NCI-H1436 (cell line): Measurements from ENCODE around the gene PRDX5.
A peak's percentile ranks its signal among the peaks of the same experiment; 100 is the strongest.

Source experiments
- DNase-seq: peaks from one replicate; lab custom pipeline; 2025; lab: John Stamatoyannopoulos, UW

Gene PRDX5

DNA sequence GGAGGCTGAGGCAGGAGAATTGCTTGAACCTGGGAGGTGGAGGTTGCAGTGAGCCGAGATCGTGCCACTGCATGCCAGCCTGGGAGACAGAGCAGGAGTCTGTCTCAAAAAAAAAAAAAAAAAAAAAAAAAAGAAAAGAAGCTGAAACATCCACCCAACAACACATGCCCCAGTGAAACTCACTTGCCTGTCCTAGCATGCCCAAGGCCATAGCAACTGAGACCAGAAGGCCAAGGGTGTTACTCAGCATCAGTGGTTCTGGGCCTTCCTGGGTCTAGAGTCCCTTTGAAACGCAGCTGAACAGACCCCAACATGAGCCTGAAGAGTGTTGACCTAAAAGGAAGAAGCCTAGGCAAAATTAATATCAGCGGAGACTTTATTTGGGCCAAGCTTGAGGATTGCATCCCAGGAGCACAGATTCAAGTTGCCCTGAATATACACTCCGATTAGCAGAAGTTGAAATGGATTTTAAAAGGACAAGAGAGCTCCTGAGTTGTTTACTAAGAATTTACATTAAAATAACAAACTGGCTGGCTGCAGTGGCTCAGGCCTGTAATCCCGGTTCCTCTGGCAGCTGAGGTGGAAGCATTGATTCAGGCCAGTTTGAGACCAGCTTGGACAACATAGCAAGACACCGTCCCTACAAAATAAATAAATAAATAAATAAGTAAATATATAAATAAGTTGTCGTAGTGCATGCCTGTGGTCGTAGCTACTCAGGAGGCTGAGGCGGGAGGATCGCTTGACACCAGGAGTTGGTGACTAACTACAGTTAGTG is 7.0 kb downstream of the PRDX5 start:
- no peak for DNase-seq

DNA sequence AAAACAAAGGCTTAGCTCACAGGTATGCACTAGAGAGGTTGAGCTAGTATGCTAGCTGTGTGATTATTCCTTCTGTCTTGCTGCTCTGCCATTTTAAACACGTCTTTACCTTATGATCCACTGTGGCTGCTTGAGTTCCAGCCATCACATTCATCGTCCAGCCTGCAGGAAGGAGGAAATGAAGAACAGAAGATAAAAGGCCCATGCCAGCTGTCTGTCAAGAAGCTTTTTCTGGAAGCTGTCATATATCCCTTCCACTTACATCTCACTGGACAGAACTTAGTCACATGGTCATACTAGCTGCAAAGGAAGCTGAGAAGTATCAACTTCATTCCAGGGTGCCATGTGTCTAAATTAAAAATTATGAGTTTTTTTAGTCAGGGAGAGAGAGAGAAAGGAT is 9.5 kb downstream of the PRDX5 start:
- no peak for DNase-seq

GRCh38 chr11:64327993-64328392 is 10.1 kb downstream of the PRDX5 start:
- no peak for DNase-seq

GRCh38 chr11:64330888-64331287 is 13.0 kb downstream of the PRDX5 start:
- DNase-seq: no peak

DNA sequence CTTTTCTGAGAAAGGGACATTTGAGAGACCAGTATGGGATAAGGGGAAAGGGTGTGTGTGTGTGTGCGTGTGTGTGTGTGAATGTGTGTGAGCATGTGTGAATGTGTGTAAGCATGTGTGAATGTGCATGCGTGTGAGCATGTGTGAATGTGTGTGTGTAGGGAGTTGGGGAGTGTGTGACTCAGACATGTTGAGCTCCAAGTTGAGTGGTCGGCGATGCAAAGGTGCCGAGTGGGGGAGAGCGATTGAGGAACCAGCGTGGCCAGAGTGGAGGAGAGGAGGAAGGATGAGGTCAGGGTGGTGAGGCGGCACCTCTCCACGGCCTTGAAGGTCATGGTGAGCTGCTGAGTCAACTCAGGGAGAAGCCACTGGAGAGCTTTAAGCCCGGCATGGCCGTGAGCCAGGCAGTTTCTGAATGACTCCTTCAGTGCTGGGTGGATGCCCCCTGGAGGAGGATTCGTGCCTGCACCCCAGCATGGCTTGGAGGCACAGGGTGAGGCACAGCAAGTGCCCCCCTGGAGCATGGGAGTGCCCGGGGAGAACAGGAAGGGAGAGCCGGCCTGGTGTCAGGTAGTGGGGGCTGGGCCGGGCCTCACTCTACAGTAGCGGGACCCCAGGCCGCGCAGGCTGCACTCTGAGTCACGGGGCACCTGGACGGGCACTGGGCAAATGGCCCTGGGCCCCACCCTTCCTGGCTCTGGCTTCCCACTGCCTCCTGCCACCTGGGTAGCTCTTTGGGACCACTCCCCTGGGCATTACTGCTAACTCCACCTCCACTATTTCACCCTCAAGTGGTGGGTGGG is 13.8 kb downstream of the PRDX5 start:
- DNase-seq: peak; percentile 48

DNA sequence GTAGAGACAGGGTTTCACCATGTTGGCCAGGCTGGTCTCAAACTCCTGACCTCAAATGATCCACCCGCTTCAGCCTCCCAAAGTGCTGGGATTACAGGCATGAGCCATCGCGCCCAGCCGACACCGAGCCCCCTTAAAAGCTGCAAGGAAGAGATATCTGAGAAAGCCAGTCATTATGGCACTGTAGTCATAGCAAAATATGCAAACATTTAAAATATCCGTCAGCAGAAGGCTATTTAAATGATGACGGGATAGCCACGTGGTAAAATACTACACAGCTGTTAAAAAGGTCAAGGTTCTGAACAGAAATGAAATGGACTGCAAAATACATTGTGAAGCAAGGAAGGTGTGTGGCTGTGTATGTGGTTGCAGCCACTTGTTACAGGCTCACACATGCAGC is 15.6 kb downstream of the PRDX5 start:
- DNase-seq: no peak

DNA sequence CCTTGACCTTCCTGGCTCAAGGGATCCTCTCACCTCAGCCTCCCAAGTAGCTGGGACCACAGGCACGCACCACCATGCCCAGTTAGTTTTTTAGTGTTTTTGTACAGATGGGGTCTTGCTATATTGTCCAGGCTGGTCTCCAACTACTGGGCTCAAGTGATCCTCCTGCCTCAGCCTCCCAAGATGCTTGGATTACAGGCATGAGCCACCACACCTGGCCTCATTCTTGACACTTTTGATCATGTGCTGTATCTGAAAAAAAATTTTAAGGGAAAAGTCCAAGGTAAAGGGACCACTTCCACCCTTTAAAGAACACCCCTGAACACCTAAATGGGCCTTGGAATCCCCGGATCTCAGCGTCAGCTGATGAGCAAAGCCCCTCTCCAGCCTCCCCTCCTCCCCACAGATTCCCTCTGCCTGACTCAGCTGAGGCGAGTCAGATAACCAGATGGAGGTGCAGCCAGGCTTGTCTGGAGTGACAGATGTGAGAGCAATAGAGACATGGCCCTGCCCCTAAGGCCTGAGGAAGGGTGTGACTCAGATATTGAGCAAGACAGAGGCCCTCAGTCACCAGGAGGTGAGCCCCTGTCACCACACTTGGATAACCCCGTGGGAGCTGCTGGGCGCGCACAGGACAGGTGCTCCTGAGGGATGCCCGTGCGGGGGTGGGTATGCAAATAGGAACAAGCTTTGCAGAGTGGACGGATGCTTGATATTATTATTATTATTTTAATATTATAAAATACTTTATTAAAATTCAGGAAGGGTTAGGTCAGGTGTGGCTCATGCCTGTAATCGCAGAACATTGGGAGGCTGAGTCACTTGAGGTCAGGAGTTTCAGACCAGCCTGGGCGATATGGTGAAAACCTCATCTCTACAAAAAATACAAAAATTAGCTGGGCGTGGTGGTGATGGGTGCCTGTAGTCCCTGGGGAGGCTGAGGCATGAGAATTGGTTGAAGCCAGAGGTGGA is 17.1 kb downstream of the PRDX5 start:
- DNase-seq: peak; percentile 72

GRCh38 chr11:64337538-64338249 is 19.8 kb downstream of the PRDX5 start:
- DNase-seq: no peak

DNA sequence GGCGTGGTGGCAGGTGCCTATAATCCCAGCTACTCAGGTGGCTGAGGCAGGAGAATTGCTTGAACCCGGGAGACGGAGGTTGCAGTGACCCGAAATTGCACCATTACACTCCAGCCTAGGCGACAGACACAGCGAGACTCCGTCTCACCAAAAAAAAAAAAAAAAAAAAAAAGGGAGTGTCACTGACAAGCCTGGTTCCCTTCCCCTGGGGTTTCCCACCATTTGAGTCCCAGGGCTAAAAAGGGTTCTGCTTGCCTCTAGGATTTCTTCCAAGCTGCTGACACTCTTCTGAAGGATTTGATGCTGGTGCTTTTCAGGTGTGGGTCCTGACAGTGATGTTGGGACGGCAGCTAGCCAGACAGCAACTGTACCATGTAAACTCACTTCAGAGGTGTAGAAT is 20.8 kb downstream of the PRDX5 start:
- no peak for DNase-seq

DNA sequence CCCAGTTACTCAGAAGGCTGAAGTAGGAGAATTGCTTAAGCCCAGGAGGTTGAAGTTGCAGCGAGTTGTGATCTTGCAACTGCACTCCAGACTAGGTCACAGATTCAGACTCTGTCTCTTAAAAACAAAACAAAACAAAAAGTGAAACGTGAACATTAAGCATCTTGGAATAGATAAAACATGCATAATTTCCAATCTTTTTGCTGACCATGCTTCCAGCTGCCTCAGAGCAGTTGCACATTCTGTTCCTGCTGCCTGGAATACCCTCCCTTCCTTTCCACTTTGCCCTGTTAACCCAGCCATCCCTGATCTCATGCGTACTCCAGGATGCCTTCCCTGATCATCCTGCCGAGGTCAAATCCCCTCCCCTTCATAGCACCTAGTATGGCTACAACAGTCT is 21.4 kb downstream of the PRDX5 start:
- DNase-seq: no peak

GRCh38 chr11:64339754-64340408 is 22.0 kb downstream of the PRDX5 start, which contains the start of gene CCDC88B:
CCDC88B (plus strand) TSS chr11:64340204; CDS start chr11:64340267, 63 bp downstream.
- DNase-seq: no peak

- DNase-seq: no peak
Observed at GRCh38 chr11:64340671-64341335, 22.9 kb downstream of the PRDX5 start.

DNA sequence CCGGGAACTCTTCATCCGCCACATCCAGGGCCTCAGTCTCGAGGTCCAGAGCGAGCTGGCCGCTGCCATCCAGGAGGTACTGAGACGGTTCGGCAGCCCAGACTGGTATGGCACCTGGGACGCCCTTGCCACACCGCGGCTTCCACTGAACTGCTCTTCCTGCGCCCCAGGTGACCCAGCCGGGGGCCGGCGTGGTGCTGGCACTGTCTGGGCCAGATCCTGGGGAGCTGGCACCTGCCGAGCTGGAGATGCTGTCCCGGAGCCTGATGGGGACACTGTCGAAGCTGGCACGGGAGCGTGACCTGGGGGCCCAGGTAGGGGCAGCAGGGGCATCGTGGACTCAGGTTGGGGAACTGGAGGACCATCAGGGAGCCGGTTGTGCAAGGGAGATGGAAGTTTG is 23.5 kb downstream of the PRDX5 start:
- no peak for DNase-seq

DNA sequence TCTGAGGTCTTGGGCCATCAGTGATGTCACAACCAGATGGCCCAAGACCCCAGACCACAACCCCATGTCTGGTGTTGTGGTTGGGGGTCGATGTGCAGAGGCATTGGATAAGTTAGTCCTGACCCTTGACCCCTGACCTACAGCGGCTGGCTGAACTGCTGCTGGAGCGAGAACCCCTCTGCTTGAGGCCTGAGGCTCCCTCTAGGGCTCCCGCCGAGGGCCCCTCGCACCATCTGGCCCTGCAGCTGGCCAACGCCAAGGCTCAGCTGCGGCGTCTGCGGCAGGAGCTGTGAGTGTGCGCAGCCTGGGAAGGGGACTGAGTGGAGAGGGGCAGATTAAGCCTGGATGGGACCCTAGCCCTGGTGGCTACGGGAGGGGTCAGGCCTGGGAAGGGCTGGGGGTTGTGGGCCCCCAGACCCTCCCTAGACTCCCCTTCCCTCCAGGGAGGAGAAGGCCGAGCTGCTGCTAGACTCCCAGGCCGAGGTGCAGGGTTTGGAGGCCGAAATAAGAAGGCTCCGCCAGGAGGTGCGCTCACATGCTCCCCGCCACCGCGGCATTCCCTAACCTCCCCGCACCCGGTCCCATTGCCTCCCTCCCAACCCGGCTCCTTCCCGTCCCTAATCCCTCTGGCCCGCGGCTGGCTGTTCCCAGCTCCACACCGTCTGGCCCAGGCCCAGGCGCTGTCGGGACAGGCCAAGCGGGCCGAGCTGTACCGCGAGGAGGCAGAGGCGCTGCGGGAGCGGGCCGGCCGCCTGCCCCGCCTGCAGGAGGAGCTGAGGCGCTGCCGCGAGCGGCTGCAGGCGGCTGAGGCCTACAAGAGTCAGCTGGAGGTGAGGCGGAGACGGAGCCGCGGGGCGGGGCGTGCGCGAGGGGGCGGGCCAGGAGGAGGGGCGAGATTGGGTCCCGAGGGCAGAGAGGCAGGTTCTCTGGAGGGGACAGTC is 24.2 kb downstream of the PRDX5 start:
- peak; percentile 70 for DNase-seq

DNA sequence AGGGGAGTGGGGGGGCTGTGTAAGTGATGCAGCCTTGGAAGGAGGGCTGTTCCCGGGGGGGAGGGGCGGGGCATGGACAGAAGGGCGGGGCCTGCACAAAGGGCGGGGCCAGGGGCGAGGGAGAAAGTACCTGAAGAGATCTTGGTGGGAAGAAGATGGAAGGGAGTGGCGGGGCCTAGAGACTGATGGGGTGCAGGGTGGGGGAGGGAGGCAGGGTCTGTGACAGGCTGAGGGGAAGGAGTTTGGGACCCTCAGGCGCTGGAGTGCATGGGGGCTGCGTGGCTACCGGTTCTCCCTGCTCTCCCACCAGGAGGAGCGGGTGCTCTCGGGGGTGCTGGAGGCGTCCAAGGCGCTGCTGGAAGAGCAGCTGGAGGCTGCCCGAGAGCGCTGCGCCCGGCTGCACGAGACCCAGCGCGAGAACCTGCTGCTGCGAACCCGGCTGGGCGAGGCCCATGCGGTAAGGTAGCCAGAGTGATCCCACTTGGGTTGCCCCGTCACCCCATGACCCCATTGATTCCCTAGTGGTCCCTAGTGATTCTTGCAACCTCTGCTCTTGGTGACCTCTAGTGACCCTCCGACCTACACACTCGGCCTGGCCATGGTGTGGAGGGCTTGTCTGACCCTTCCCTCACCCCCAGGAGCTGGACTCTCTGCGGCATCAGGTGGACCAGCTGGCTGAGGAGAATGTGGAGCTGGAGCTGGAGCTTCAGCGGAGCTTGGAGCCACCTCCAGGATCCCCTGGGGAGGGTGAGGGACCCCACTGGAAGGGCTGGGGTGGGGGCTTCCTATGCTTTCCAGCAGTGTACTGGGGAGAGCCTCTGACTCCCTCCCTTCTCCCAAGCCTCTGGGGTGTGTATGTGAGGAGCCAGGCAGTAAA is 25.2 kb downstream of the PRDX5 start:
- DNase-seq: no peak

GRCh38 chr11:64343767-64344559 is 26.0 kb downstream of the PRDX5 start:
- DNase-seq: no peak

- DNase-seq: no peak
Observed at GRCh38 chr11:64344787-64345186, 26.9 kb downstream of the PRDX5 start.
